Astrocyte (in vitro differentiated cells and primary cell): ENCODE data around the gene TRIM63.

Experiments used
- EZH2 ChIP-seq: IDR thresholded peaks from 2 replicates; pipeline ENCODE4 v1.6.1; 2012; ENCODE audit warnings: mild to moderate bottlenecking, low read length, inconsistent platforms; ENCODE audit not compliant: insufficient read depth
- TF ChIP-seq, protein P1 (sequence below): IDR thresholded peaks from 2 replicates; pipeline ENCODE4 v1.5.1; 2011; ENCODE audit warnings: low read depth, mild to moderate bottlenecking, inconsistent platforms, low read length, moderate library complexity; ENCODE audit not compliant: insufficient read depth

DNA sequence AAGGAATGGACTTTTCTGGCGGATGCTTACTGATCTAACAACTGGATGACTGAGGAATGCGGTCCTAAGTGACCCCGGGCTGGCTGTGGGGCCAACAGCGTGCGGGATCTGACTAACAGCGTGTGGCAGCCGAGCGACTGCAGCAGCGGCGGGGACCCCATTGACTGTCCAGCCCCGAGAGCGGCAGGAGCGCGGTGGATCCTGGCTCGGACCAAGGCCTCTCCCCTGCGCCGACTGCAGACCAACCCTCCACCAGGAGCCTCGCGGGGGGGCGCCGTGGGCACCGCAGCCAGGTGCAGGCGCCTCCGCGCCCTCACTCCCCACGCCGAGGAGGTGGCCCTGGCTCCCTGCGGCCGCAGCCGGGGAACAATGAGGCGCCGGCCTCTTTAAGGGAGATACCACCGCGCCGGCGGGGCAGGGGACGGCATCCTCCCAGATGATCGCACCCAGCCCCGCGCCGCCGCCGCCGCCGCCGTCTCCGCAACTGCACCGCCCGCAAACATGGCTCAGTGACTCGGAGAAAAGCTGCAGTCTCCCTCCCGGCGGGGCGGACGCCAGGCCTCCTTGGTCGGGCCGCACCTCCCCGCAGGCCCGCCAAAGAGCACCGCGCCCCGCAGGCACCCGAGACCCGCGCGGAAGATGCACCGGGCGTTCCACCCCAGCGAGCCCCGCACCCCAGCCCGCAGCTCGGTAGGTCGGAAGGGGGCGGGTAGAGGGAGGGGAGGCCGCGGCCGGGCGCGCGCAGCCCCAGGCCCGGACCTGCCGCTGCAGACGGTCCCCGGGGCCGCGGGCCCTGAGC lies 43.5 kb upstream of the TRIM63 start:
- TF ChIP-seq, protein P1, sequence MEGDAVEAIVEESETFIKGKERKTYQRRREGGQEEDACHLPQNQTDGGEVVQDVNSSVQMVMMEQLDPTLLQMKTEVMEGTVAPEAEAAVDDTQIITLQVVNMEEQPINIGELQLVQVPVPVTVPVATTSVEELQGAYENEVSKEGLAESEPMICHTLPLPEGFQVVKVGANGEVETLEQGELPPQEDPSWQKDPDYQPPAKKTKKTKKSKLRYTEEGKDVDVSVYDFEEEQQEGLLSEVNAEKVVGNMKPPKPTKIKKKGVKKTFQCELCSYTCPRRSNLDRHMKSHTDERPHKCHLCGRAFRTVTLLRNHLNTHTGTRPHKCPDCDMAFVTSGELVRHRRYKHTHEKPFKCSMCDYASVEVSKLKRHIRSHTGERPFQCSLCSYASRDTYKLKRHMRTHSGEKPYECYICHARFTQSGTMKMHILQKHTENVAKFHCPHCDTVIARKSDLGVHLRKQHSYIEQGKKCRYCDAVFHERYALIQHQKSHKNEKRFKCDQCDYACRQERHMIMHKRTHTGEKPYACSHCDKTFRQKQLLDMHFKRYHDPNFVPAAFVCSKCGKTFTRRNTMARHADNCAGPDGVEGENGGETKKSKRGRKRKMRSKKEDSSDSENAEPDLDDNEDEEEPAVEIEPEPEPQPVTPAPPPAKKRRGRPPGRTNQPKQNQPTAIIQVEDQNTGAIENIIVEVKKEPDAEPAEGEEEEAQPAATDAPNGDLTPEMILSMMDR = no peak
- no peak for TF ChIP-seq EZH2
